Measurements from ENCODE around the gene RGS7. TPM values are rescaled to one million over a fixed set of nuclear protein-coding genes. Genes with fewer than 3 reads are reported as not detected.

Gene RGS7
- total and polyA plus RNA-seq, 10 of the 15 experiments (the other 5 are each of a cell fraction or from before 2014, with no cell fraction given), result not detected

DNA sequence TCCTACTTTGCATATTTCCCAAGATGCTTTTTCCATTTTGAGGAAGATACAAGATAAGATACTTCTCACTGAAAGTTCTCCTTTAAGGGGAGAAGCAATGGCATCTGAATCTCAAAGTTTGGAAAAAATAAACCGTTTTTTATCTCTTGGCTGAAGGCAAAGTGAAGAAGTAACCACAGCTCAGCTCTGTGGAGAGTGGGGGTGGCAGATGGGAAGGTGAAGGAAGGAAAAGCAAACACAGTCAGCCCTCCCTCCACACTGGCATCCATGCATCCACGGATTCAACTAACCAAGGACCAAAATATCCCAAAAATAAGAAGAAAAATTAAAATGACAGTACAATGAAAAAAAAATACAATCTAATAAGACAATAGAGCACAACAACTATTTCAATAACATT is 211.1 kb downstream of the RGS7 start:
- ChIA-PET CTCF (no interaction called here), SMC1A (ENCODE audit: uncharacterized antibody, unreplicated experiment) (no interaction called here), RAD21 (ENCODE audit: unreplicated experiment) (no interaction called here), POLR2A (no interaction called here)
- intact Hi-C loops (cut with micrococcal nuclease; ENCODE audit: unreplicated experiment), result no loop called here
- Histone ChIP-seq H3K4me3 (no peak overlapping the region), H3K36me3 (ENCODE audit: control insufficient read depth in 2 of 2, insufficient read depth in 2 of 2, low read length in 1 of 2) (no peaks in the 10 kb centered on the region), H4K20me1 (ENCODE audit: control insufficient read depth, insufficient read depth) (no peaks in the 10 kb centered on the region), H3K27ac (ENCODE audit: control insufficient read depth, insufficient read depth) (no peak overlapping the region), H3K9me3 (replicated peaks; ENCODE audit: control insufficient read depth, insufficient read depth, low read length) (no peaks in the 10 kb centered on the region), H3K9ac (ENCODE audit: control insufficient read depth, insufficient read depth, low read length) (no peak overlapping the region), H3K79me2 (ENCODE audit: control insufficient read depth, insufficient read depth, low read length) (no peaks in the 10 kb centered on the region), H3K27me3 (replicated peaks in 1 of 2; ENCODE audit: control insufficient read depth in 2 of 2, insufficient read depth in 2 of 2, low read length in 1 of 2) (no peaks in the 10 kb centered on the region), H3K4me2 (ENCODE audit: control insufficient read depth, insufficient read depth) (no peak overlapping the region), H2AFZ (ENCODE audit: control insufficient read depth, low read depth, low read length) (no peak overlapping the region), H3K4me1 (ENCODE audit: control insufficient read depth, insufficient read depth, low read length) (no peaks in the 10 kb centered on the region)
- DNase-seq (ENCODE audit: low read depth, low spot score) (no peak), ATAC-seq (no peak), FAIRE-seq (no peak)
- WGBS (ENCODE audit: insufficient coverage, insufficient replicate concordance, low lambda C conversion rate, missing lambda C conversion rate), result 6% methylated on average over 2 of the region's 2 CpGs
- TF ChIP-seq BMI1 (IDR thresholded peaks at IDR 0.05; ENCODE audit: borderline replicate concordance), result no peak
- no peak for TF ChIP-seq NR2F1 (conservative IDR thresholded peaks at IDR 0.05)
- TF ChIP-seq ZNF217 (IDR thresholded peaks at IDR 0.05), result no peak
- no peak for TF ChIP-seq HDAC6 (IDR thresholded peaks at IDR 0.05; ENCODE audit: unreplicated experiment)
- no peak for TF ChIP-seq POU2F2 (IDR thresholded peaks at IDR 0.05; ENCODE audit: borderline replicate concordance, low read depth, low read length)
- no peak for TF ChIP-seq ATF7 (IDR thresholded peaks at IDR 0.05; ENCODE audit: low read depth)
- TF ChIP-seq MTA2 (IDR thresholded peaks at IDR 0.05; ENCODE audit: low read depth), result no peak
- no peak for TF ChIP-seq BACH1 (IDR thresholded peaks at IDR 0.05; ENCODE audit: borderline replicate concordance)
- no peak for TF ChIP-seq PAX5 (IDR thresholded peaks at IDR 0.05; ENCODE audit: borderline replicate concordance, low read depth, low read length)
- no peak for TF ChIP-seq YBX1 (IDR thresholded peaks at IDR 0.05)
- TF ChIP-seq, protein P1, sequence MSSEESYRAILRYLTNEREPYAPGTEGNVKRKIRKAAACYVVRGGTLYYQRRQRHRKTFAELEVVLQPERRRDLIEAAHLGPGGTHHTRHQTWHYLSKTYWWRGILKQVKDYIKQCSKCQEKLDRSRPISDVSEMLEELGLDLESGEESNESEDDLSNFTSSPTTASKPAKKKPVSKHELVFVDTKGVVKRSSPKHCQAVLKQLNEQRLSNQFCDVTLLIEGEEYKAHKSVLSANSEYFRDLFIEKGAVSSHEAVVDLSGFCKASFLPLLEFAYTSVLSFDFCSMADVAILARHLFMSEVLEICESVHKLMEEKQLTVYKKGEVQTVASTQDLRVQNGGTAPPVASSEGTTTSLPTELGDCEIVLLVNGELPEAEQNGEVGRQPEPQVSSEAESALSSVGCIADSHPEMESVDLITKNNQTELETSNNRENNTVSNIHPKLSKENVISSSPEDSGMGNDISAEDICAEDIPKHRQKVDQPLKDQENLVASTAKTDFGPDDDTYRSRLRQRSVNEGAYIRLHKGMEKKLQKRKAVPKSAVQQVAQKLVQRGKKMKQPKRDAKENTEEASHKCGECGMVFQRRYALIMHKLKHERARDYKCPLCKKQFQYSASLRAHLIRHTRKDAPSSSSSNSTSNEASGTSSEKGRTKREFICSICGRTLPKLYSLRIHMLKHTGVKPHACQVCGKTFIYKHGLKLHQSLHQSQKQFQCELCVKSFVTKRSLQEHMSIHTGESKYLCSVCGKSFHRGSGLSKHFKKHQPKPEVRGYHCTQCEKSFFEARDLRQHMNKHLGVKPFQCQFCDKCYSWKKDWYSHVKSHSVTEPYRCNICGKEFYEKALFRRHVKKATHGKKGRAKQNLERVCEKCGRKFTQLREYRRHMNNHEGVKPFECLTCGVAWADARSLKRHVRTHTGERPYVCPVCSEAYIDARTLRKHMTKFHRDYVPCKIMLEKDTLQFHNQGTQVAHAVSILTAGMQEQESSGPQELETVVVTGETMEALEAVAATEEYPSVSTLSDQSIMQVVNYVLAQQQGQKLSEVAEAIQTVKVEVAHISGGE (CRISPR knock-in tag; IDR thresholded peaks at IDR 0.05), result no peak
- TF ChIP-seq CTCF (IDR thresholded peaks at IDR 0.05 in 2 of 3, conservative IDR thresholded peaks at IDR 0.05 in 1 of 3; ENCODE audit: control insufficient read depth in 2 of 3, extremely low read depth in 1 of 3, insufficient read depth in 1 of 3, low read depth in 3 of 3, low read length in 3 of 3), result no peak
- TF ChIP-seq ZBTB33 (IDR thresholded peaks at IDR 0.05), result no peak
- TF ChIP-seq HDGF (IDR thresholded peaks at IDR 0.05), result no peak
- no peak for TF ChIP-seq PKNOX1 (IDR thresholded peaks at IDR 0.05)
- no peak for TF ChIP-seq NBN (IDR thresholded peaks at IDR 0.05)
- TF ChIP-seq SMARCA5 (IDR thresholded peaks at IDR 0.05), result no peak
- BruUV-seq (replicated peaks), result no TSS peak
- in situ Hi-C loops (cut with MboI), result no loop called here

Data from GM12878 (cell line).